GM12874 (cell line): ENCODE data around the gene SLC1A1.

ENCODE experiments used
- CTCF ChIP-seq: IDR thresholded peaks from 2 replicates; pipeline ENCODE4 v1.5.1; 2011; ENCODE audit warnings: low read depth, mild to moderate bottlenecking, control low read depth, low read length, moderate library complexity; ENCODE audit not compliant: insufficient read depth

The SLC1A1 gene

GRCh38 chr9:4575997-4576396 lies 85.7 kb downstream of the SLC1A1 start:
- TF ChIP-seq CTCF: no peak

- TF ChIP-seq CTCF: no peak
Observed at GRCh38 chr9:4576448-4576847, 86.2 kb downstream of the SLC1A1 start.

GRCh38 chr9:4579001-4579400 lies 88.7 kb downstream of the SLC1A1 start:
- TF ChIP-seq CTCF: no peak

GRCh38 chr9:4581035-4581760 lies 90.9 kb downstream of the SLC1A1 start:
- no peak for TF ChIP-seq CTCF

- TF ChIP-seq CTCF: no peak
Observed at GRCh38 chr9:4581861-4582565, 91.7 kb downstream of the SLC1A1 start.

GRCh38 chr9:4583001-4583400 lies 92.7 kb downstream of the SLC1A1 start:
- no peak for TF ChIP-seq CTCF

GRCh38 chr9:4584636-4585035 lies 94.4 kb downstream of the SLC1A1 start:
- TF ChIP-seq CTCF: no peak
